Transverse colon (tissue), 4 donors: Measurements from ENCODE around the gene PPAN.

Experiments used
- CTCF ChIP-seq, 5 experiments: fragments of 200-600 bp in 3 of 5; fragments of 450-650 bp in 2 of 5; sonication (generic) in 3 of 5; IDR thresholded peaks; 1 replicate in 2 of 5; 2 replicates in 3 of 5; pipeline ENCODE4 v1.5.1; 2016 to 2017; ENCODE audit warnings: antibody characterized with exemption in 5 of 5, inconsistent platforms in 3 of 5, mild to moderate bottlenecking in 2 of 5, moderate library complexity in 1 of 5
- EP300 ChIP-seq: sonication (generic); formaldehyde crosslinking; IDR thresholded peaks from one replicate; pipeline ENCODE4 v1.6.1; 2017; ENCODE audit warnings: antibody characterized with exemption, low read depth
- POLR2A ChIP-seq: fragments of 450-650 bp; IDR thresholded peaks from one replicate; pipeline ENCODE4 v1.6.1; 2016; ENCODE audit warnings: antibody characterized with exemption, mild to moderate bottlenecking, moderate library complexity
- POLR2AphosphoS5 ChIP-seq, 3 donors: sonication (generic); formaldehyde crosslinking; IDR thresholded peaks; one replicate each; pipeline ENCODE4 v1.6.1; 2016; ENCODE audit warnings: antibody characterized with exemption in 3 of 3

- no peak for TF ChIP-seq CTCF (IDR thresholded peaks at IDR 0.05)
- no peak for TF ChIP-seq POLR2A
- no peak for TF ChIP-seq POLR2AphosphoS5 (IDR thresholded peaks at IDR 0.05)
- no peak for TF ChIP-seq EP300
Measured at GRCh38 chr19:10139952-10140351, 33.8 kb downstream of the PPAN start.
